ENCODE measurements around the gene KCNC1. TPM values are rescaled to one million over a fixed set of nuclear protein-coding genes. Genes with fewer than 3 reads are reported as not detected.

The KCNC1 gene
- polyA plus RNA-seq, 1 donor from 2014 or later, result 8.9 TPM

GRCh38 chr11:17813391-17814059, 78.9 kb downstream of the KCNC1 start:
- no peak overlapping the region for H2AFZ ChIP-seq (ENCODE audit: low read depth, low read length)
- H3K4me3 ChIP-seq (ENCODE audit: low read length), result no peak overlapping the region
- no peak for TF ChIP-seq POLR2AphosphoS5 (IDR thresholded peaks at IDR 0.05)
- TF ChIP-seq SMC3 (conservative IDR thresholded peaks at IDR 0.05; ENCODE audit: poor library complexity), result no peak
- no peak for TF ChIP-seq REST (IDR thresholded peaks at IDR 0.05; ENCODE audit: borderline replicate concordance)
- TF ChIP-seq EP300 (conservative IDR thresholded peaks at IDR 0.05; ENCODE audit: poor library complexity, severe bottlenecking), result no peak
- no peak for TF ChIP-seq EZH2 (IDR thresholded peaks at IDR 0.05; ENCODE audit: borderline replicate concordance, insufficient read depth, low read length, poor library complexity, severe bottlenecking)
- no peak for TF ChIP-seq MXI1 (conservative IDR thresholded peaks at IDR 0.05; ENCODE audit: poor library complexity, severe bottlenecking)
- TF ChIP-seq TAF1 (IDR thresholded peaks at IDR 0.05; ENCODE audit: low read depth), result no peak
- no peak for TF ChIP-seq RAD21 (conservative IDR thresholded peaks at IDR 0.05)
- no peak for TF ChIP-seq CTCF (IDR thresholded peaks at IDR 0.05; ENCODE audit: poor library complexity, severe bottlenecking)
- H3K9me3 ChIP-seq (ENCODE audit: low read length), result no peaks in the 10 kb centered on the region
- H3K9me2 ChIP-seq (ENCODE audit: insufficient read depth, low read length), result no peaks in the 10 kb centered on the region
- H3K36me3 ChIP-seq (ENCODE audit: insufficient read depth, low read length), result no peaks in the 10 kb centered on the region
- H3K9ac ChIP-seq (ENCODE audit: low read length), result no peak overlapping the region
- no peaks in the 10 kb centered on the region for H3F3A ChIP-seq (ENCODE audit: insufficient read depth, low read length, poor library complexity, severe bottlenecking)
- no peak overlapping the region for H3K4me2 ChIP-seq (ENCODE audit: low read length)
- no peaks in the 10 kb centered on the region for H4K20me1 ChIP-seq (ENCODE audit: insufficient read depth)
- no peak overlapping the region for H3K27ac ChIP-seq (ENCODE audit: low read length)
- no peaks in the 10 kb centered on the region for H3K27me3 ChIP-seq (ENCODE audit: insufficient read depth, low read depth, low read length)
- H3K79me2 ChIP-seq (replicated peaks; ENCODE audit: insufficient read depth, low read length), result no peaks in the 10 kb centered on the region

- no peak overlapping the region for H3K4me3 ChIP-seq (ENCODE audit: low read length)
- no peaks in the 10 kb centered on the region for H4K20me1 ChIP-seq (ENCODE audit: insufficient read depth)
- no peak overlapping the region for H3K4me2 ChIP-seq (ENCODE audit: low read length)
- H3K27me3 ChIP-seq (ENCODE audit: insufficient read depth, low read depth, low read length), result no peaks in the 10 kb centered on the region
- H3K9me2 ChIP-seq (ENCODE audit: insufficient read depth, low read length), result no peaks in the 10 kb centered on the region
- no peaks in the 10 kb centered on the region for H3K79me2 ChIP-seq (replicated peaks; ENCODE audit: insufficient read depth, low read length)
- TF ChIP-seq CTCF (IDR thresholded peaks at IDR 0.05; ENCODE audit: poor library complexity, severe bottlenecking), result no peak
- TF ChIP-seq TAF1 (IDR thresholded peaks at IDR 0.05; ENCODE audit: low read depth), result no peak
- TF ChIP-seq MXI1 (conservative IDR thresholded peaks at IDR 0.05; ENCODE audit: poor library complexity, severe bottlenecking), result no peak
- TF ChIP-seq RAD21 (conservative IDR thresholded peaks at IDR 0.05), result no peak
- no peak for TF ChIP-seq EZH2 (IDR thresholded peaks at IDR 0.05; ENCODE audit: borderline replicate concordance, insufficient read depth, low read length, poor library complexity, severe bottlenecking)
- no peak for TF ChIP-seq EP300 (conservative IDR thresholded peaks at IDR 0.05; ENCODE audit: poor library complexity, severe bottlenecking)
- no peak for TF ChIP-seq SMC3 (conservative IDR thresholded peaks at IDR 0.05; ENCODE audit: poor library complexity)
- no peak for TF ChIP-seq POLR2AphosphoS5 (IDR thresholded peaks at IDR 0.05)
- H3K27ac ChIP-seq (ENCODE audit: low read length), result no peak overlapping the region
- no peak overlapping the region for H2AFZ ChIP-seq (ENCODE audit: low read depth, low read length)
- H3K9ac ChIP-seq (ENCODE audit: low read length), result no peak overlapping the region
- H3K36me3 ChIP-seq (ENCODE audit: insufficient read depth, low read length), result no peaks in the 10 kb centered on the region
- no peaks in the 10 kb centered on the region for H3F3A ChIP-seq (ENCODE audit: insufficient read depth, low read length, poor library complexity, severe bottlenecking)
- no peaks in the 10 kb centered on the region for H3K9me3 ChIP-seq (ENCODE audit: low read length)
These were observed 80.0 kb downstream of the KCNC1 start for GRCh38 chr11:17814546-17814945.
